ENCODE results near the gene TCAF1.
"Not testable (repeated sequence)": the region's sequence is repeated elsewhere in the genome, so short reads cannot be mapped to it uniquely, and the experiment has no call there.

- TF ChIP-seq, protein P1, sequence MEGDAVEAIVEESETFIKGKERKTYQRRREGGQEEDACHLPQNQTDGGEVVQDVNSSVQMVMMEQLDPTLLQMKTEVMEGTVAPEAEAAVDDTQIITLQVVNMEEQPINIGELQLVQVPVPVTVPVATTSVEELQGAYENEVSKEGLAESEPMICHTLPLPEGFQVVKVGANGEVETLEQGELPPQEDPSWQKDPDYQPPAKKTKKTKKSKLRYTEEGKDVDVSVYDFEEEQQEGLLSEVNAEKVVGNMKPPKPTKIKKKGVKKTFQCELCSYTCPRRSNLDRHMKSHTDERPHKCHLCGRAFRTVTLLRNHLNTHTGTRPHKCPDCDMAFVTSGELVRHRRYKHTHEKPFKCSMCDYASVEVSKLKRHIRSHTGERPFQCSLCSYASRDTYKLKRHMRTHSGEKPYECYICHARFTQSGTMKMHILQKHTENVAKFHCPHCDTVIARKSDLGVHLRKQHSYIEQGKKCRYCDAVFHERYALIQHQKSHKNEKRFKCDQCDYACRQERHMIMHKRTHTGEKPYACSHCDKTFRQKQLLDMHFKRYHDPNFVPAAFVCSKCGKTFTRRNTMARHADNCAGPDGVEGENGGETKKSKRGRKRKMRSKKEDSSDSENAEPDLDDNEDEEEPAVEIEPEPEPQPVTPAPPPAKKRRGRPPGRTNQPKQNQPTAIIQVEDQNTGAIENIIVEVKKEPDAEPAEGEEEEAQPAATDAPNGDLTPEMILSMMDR (conservative IDR thresholded peaks at IDR 0.05; ENCODE audit: low read depth, low read length) = peak; percentile 9; the same call in 1 of the 2 replicates
- not testable (repeated sequence) for TF ChIP-seq SMC3 (IDR thresholded peaks at IDR 0.05; ENCODE audit: low read depth, low read length); CEBPB (IDR thresholded peaks at IDR 0.05; ENCODE audit: low read depth, low read length); POLR2A (IDR thresholded peaks at IDR 0.05; ENCODE audit: low read depth, low read length); MXI1 (IDR thresholded peaks at IDR 0.05; ENCODE audit: borderline replicate concordance, low read depth, low read length); RFX5 (IDR thresholded peaks at IDR 0.05; ENCODE audit: low read depth, low read length)
Measured at GRCh38 chr7:143841696-143842095, 60.3 kb downstream of the TCAF1 start.
